Measurements from ENCODE around the gene ROR1.
"Not testable (repeated sequence)": the region's sequence is repeated elsewhere in the genome, so short reads cannot be mapped to it uniquely, and the experiment has no call there.

Gene ROR1

DNA sequence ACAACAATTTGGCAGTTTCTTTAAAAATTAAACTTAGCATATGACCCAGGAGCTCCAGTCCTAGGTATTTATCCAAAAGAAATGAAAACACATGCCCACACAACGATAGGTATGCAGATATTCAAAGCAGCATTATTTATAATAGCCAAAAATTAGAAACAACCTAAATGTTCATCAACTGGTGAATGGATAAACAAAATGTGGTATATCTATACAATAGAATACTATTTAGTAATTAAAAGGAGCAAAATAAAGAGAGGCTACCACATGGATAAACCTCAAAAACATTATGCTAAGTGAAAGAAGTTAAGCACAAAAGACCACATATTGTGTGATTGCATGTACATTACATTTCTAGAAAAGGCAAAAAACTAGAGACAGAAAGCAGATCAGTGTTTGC, 51.3 kb downstream of the ROR1 start:
- no peak for DNase-seq

- DNase-seq: not testable (repeated sequence)
These were observed 52.5 kb downstream of the ROR1 start for GRCh38 chr1:63826246-63826861.

DNA sequence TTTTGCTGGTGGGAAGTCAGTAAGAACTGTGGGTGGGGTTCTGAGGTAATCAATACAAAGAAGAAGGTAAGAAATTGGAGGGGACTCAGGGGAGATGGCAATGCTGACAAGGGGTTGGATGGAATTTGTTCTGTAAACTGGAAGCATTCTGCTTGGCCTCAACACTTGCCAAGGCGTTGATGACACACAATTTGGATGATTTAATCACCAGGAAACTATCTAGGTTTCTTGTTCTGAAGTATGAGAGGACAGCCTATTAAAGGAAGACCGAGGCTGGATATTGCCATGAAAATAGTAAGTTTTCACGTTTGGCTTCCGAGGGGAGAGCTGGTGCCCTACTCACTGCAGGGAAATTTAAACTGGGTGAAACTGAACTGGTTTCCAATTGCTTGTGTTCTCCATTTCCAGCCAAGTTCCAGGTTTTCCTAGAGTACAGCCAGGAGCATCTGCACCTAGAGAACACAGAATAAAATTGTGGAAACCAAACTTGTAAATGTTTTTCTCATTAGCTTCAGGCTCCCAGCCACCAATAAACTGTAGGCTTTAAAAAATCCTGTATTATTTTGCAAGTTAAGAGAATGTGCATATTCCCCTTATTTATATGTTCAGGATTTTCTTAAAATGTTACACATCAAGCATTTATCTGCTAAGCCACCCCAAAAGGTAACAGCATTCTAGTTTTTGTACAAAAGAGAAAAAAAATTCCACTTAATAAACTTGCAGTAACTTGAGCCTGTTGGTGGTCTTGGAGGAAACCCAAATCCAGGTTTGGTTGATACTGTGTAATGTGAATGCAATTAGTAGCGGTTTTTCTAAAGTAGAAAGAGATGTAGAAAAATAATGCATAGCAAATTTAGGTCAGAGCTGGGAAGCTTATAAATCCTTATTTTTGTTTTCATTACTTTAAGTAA, 53.8 kb downstream of the ROR1 start:
- no peak for DNase-seq

GRCh38 chr1:63828322-63829044, 54.7 kb downstream of the ROR1 start:
- DNase-seq: no peak

- DNase-seq: no peak
These were observed 55.8 kb downstream of the ROR1 start for GRCh38 chr1:63829349-63830327.

DNA sequence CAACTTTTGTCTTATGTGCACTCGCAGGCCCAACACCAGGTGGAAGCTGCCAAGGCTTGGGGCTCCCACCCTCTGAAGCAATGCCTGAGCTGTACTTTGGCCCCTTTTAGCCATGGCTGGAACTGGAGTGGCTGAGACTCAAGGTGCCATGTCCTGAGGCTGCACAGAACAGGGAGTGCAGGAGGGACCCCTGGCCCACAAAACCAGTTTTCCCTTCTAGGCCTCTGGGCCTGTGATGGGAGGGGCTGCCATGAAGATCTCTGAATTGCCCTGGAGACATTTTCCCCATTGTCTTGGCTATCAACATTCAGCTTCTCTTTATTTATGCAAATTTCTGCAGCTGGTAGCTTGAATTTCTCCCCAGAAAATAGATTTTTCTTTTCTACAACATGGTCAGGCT, 57.6 kb downstream of the ROR1 start:
- no peak for DNase-seq

- DNase-seq: no peak
These were observed 59.7 kb downstream of the ROR1 start for GRCh38 chr1:63833363-63834119.

DNA sequence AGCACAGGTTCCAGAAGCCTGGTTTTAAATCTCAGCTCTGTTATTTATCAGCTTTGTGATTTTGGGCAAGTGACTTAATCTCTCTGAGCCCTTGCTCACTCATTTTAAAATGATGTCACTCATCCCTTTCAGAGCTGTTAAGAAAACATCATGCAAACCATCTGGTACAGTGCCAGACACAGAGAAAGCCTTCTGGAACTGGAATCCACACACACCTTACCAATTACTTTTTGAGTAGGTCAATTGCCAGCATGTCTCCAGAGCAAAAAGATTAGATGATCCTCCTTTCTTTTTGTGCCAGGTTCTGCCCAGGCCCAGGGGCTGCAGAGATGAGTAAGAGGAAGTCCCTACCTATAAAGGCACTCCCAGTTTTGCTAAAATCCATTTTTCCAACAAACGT, 61.3 kb downstream of the ROR1 start:
- DNase-seq: no peak

- DNase-seq: no peak
These were observed 62.6 kb downstream of the ROR1 start for GRCh38 chr1:63836374-63836773.

DNA sequence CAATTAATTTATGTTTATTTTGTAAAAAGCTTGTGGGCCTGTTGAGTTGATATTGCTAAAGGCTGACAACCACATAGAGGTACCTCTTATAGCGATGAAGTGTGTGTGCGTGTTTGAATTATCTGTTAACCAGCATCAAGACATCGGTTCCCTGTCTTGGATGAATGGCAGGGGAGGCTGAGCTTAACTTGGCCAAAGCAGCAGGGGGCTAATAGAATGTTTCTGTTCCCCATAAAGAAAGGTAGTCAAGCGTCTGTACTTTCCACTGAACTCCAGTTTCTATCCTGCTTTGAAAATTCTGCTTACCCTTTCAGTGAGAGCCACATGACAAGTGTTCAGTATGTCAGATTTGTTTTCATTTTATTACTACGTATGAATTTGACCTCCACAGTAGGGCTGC, 63.0 kb downstream of the ROR1 start:
- no peak for DNase-seq

- DNase-seq: no peak
These were observed 69.2 kb downstream of the ROR1 start for GRCh38 chr1:63843010-63843409.

GRCh38 chr1:63843884-63844283, 70.1 kb downstream of the ROR1 start:
- no peak for DNase-seq

- no peak for DNase-seq
These were observed 71.5 kb downstream of the ROR1 start for GRCh38 chr1:63845346-63845745.

DNA sequence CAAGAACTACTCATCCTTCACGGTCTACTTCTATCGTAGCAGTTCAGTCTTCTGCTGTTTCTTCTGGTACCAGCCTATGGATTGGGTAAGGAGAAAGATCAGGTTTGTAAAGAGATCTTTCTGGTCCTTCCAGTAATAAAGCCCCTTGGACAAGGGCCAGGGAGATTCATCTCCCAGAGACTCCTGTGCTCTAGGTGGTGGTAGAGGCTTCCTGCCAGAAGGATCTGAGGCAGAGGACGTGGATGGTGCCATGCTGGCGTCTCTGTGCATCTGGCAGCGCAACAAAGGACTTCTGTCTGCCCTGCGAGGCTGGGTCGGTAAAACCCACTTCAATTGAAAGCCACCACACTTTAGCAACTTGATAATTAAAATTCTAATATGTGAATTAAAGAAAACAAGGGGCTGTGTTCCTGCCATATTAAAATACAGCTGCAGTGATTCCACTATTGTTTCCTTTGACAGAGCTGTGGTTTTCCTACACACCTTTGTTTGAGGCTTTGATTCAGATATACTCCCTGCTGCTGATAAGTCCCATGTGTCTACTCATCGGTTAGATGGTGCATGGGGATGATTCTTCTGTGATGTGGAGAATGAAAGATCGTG, 73.6 kb downstream of the ROR1 start:
- DNase-seq: no peak

- DNase-seq: no peak
These were observed 74.9 kb downstream of the ROR1 start for GRCh38 chr1:63848733-63849132.

DNA sequence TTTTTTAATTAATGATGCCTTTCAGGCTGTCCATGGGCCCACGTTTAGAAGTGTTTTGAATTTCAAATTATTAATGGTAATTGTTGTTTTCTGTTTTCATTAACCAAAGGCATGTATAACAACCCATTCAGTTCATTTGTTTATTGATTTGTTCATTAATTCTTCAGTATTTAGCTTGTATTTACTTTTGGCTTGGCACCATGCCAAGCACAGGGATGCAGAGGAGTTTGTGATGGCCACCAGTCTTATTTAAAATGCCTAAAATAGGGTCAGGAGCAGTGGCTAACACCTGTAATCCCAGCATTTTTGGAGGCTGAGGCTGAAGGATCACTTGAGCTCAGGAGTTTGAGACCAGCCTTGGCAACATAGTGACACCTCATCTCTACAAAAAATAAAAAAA, 75.3 kb downstream of the ROR1 start:
- no peak for DNase-seq

DNA sequence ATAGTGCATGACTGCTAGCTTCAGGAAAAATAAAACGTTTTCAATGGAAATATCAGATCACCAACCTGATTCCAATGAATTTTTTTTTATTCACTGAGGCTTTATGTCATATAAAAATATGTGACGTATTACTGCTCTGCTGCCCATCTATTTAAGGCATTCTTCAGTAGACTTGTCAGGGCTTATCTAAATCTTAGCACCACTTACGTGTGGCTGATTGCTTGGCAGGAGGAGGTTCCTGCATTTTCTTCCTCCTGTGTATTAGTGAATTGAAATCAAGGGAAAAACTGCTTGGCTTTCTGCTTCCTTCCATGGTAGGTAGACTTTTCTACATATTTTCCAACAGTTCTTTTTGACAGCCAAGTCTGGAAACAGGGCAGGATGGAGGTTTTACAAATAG, 80.3 kb downstream of the ROR1 start:
- no peak for DNase-seq

GRCh38 chr1:63855942-63856341, 82.1 kb downstream of the ROR1 start:
- no peak for DNase-seq

DNA sequence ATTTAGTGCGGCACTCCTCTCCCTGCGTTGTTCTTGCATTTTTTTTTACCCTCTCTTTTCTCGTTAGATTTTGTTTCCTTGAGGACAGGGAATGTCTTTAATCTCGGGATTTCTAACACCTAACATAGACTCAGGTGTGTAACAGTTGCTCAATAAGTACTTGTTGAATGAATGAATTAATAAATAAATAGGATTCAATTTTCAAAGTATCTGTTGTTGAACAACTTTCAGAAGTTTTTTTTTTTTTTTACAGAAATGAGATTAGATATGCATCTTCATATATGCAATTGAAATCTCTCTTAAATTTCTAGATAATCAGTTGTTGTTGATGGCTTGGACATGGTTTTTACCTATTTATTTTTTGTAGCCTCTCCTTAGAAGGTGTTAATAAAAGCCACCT, 83.1 kb downstream of the ROR1 start:
- no peak for DNase-seq

GRCh38 chr1:63857478-63857877, 83.7 kb downstream of the ROR1 start:
- no peak for DNase-seq

- no peak for DNase-seq
These were observed 84.3 kb downstream of the ROR1 start for GRCh38 chr1:63858153-63858552.

Data from amniotic stem cell (primary cell).